ENCODE data around the gene ANO6.

GRCh38 chr12:45270951-45271350 is 55.1 kb downstream of the ANO6 start:
- no peak for TF ChIP-seq YY1 (IDR thresholded peaks at IDR 0.05; ENCODE audit: insufficient read depth, insufficient read length)
- no peak for TF ChIP-seq SUZ12 (IDR thresholded peaks at IDR 0.05; ENCODE audit: extremely low read depth, insufficient read depth, insufficient read length)
- no peak for TF ChIP-seq ZNF274 (IDR thresholded peaks at IDR 0.05; ENCODE audit: low read depth, low read length)
